ENCODE measurements around the gene AKAP12. TPM values are rescaled to one million over a fixed set of nuclear protein-coding genes. Genes with fewer than 3 reads are reported as not detected.

AKAP12 gene, protein sequence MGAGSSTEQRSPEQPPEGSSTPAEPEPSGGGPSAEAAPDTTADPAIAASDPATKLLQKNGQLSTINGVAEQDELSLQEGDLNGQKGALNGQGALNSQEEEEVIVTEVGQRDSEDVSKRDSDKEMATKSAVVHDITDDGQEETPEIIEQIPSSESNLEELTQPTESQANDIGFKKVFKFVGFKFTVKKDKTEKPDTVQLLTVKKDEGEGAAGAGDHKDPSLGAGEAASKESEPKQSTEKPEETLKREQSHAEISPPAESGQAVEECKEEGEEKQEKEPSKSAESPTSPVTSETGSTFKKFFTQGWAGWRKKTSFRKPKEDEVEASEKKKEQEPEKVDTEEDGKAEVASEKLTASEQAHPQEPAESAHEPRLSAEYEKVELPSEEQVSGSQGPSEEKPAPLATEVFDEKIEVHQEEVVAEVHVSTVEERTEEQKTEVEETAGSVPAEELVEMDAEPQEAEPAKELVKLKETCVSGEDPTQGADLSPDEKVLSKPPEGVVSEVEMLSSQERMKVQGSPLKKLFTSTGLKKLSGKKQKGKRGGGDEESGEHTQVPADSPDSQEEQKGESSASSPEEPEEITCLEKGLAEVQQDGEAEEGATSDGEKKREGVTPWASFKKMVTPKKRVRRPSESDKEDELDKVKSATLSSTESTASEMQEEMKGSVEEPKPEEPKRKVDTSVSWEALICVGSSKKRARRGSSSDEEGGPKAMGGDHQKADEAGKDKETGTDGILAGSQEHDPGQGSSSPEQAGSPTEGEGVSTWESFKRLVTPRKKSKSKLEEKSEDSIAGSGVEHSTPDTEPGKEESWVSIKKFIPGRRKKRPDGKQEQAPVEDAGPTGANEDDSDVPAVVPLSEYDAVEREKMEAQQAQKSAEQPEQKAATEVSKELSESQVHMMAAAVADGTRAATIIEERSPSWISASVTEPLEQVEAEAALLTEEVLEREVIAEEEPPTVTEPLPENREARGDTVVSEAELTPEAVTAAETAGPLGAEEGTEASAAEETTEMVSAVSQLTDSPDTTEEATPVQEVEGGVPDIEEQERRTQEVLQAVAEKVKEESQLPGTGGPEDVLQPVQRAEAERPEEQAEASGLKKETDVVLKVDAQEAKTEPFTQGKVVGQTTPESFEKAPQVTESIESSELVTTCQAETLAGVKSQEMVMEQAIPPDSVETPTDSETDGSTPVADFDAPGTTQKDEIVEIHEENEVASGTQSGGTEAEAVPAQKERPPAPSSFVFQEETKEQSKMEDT (N-terminal part only)
- not detected for polyA plus RNA-seq

- peaks cover 0 to 5% (median 2%) of the 10 kb centered on the region in 3 donors for H3K4me1 Mint-ChIP-seq
- peaks cover 0 to 5% (median 0%) of the 10 kb centered on the region in 3 donors for H3K9me3 Mint-ChIP-seq
- H3K36me3 Mint-ChIP-seq = no peaks in the 10 kb centered on the region
- H3K27me3 Mint-ChIP-seq = peaks cover 58% of the 10 kb centered on the region
- no peak within 1 kb of the TSS for H3K27ac Mint-ChIP-seq
- peak within 1 kb of the TSS; percentile 21 to 91 (median 78) for H3K4me3 Mint-ChIP-seq
Observed at GRCh38 chr6:151239603-151240035, at the start of gene AKAP12. Gene AKAP12, plus strand, starts transcription at chr6:151239967. Its CDS starts 596 bp downstream, at chr6:151240563.

GRCh38 chr6:151191527-151191926 is 48.2 kb upstream of the AKAP12 start:
- Mint-ChIP-seq H3K27ac (no peak overlapping the region), H3K4me3 (no peak overlapping the region), H3K9me3 (peaks cover 0 to 2% (median 0%) of the 10 kb centered on the region in 3 donors), H3K4me1 (no peaks in the 10 kb centered on the region), H3K27me3 (peaks cover 5% of the 10 kb centered on the region), H3K36me3 (no peaks in the 10 kb centered on the region)

- H3K27ac Mint-ChIP-seq = peak overlapping the region in 1 of 3 donors; percentile 4
- no peak overlapping the region for H3K4me3 Mint-ChIP-seq
- no peaks in the 10 kb centered on the region for H3K4me1 Mint-ChIP-seq
- no peaks in the 10 kb centered on the region for H3K36me3 Mint-ChIP-seq
- H3K9me3 Mint-ChIP-seq = no peaks in the 10 kb centered on the region
- H3K27me3 Mint-ChIP-seq = peaks cover 2% of the 10 kb centered on the region
Observed at GRCh38 chr6:151196555-151196954, 43.2 kb upstream of the AKAP12 start.

DNA sequence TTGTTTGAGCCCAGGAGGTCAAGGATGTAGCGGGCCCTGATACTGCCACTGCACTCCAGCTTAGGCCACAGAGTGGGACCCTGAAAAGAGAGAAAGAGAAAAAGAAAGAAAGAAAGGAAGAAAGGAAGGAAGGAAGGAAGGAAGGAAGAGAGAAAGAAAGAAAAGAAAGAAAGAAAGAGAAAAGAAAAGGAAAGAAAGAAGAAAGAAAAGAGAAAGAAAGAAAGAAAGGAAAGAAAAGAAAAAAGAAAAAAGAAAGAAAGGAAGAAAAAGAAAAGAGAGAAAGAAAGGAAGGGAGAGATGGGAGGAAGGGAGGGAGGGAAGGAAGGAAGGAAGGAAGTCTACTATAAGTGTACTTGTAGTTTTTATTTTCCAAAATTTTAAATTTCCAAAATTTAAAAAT is 42.2 kb upstream of the AKAP12 start:
- Mint-ChIP-seq H3K4me3 (no peak overlapping the region), H3K4me1 (no peaks in the 10 kb centered on the region), H3K9me3 (no peaks in the 10 kb centered on the region), H3K36me3 (no peaks in the 10 kb centered on the region), H3K27ac (no peak overlapping the region), H3K27me3 (peaks cover 2% of the 10 kb centered on the region)

DNA sequence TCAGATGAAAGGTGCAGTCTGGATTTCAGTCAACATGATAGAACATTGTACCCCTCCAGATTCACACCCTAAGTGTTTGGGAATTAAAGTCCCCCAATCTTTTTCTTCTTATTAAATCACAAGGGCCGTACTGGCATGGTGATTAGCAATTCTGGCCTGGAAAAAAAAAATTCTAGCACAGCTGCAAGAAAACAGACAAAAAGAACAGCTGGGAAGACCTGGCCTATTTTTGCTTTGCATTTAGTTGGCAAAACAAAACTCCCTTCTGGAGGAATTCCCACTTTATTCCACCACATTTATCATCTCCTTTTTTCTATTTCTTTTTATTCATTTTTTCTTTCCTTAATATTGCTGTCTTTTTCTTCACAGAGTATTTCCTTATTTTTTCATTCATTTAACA is 39.8 kb upstream of the AKAP12 start:
- Mint-ChIP-seq H3K27me3 (peaks cover 2% of the 10 kb centered on the region), H3K9me3 (no peaks in the 10 kb centered on the region), H3K36me3 (no peaks in the 10 kb centered on the region), H3K4me3 (no peak overlapping the region), H3K27ac (no peak overlapping the region), H3K4me1 (no peaks in the 10 kb centered on the region)

GRCh38 chr6:151205721-151206600 is 33.8 kb upstream of the AKAP12 start:
- no peak overlapping the region for H3K27ac Mint-ChIP-seq
- peaks cover 4 to 5% (median 5%) of the 10 kb centered on the region in 3 donors for H3K9me3 Mint-ChIP-seq
- no peaks in the 10 kb centered on the region for H3K4me1 Mint-ChIP-seq
- H3K4me3 Mint-ChIP-seq = no peak overlapping the region
- peaks cover 11% of the 10 kb centered on the region for H3K27me3 Mint-ChIP-seq
- no peaks in the 10 kb centered on the region for H3K36me3 Mint-ChIP-seq

DNA sequence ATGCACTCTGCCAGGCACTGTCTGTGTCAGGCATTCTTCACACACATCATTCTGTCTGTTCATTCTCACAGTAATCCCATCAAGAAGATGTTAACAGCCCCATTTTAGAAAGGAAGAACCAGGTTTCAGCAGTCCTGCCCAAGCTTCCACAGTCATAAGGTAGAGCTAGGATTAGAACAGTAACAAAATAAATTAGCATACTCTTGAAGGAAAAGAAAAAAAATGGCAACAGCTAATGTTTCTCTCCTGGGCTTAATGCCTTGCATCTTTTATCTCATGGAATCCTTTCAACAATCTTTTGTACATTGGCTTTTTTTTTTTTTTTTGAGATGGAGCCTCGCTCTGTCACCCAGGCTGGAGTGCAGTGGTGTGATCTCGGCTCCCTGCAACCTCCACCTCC is 32.1 kb upstream of the AKAP12 start:
- Mint-ChIP-seq H3K4me1 (no peaks in the 10 kb centered on the region), H3K9me3 (peaks cover 9 to 10% (median 10%) of the 10 kb centered on the region in 3 donors), H3K27me3 (peaks cover 13% of the 10 kb centered on the region), H3K36me3 (no peaks in the 10 kb centered on the region), H3K27ac (peak overlapping the region in 1 of 3 donors; percentile 41), H3K4me3 (no peak overlapping the region)

DNA sequence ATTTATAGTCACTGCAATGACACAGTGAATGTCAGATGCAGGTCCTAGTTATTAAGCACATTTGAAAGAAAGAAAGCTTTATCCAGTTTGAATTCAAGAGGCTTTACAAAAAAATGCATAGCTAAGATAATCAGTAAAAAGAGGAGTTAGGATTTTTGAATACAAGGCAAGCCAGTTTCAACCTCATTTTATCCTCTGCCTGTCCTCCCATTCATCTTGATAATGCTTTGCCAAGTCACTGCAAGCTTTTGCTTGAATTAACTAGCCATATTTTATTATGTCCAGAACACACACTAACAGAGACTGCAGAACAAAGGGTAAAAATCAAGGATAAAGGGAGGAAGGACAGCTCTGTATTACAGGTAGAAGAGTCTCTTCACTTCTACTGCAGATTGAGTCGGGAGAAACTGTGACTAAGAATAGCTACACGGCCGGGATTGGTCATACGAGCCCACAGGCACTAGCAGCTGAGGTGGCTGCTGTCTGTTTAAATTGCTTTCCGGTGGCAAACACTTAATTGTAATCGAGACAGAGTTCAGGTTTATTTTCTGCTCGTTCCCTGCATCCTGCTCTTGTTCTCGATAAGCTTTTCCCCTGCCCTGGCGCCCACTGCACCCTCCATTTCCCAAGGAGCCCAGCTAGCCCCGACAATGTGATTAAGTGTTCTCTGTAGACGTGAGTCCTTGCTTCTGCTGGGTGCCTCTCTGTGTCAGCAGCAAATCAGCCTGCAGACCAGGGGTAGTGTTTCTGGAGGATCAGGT is 30.5 kb upstream of the AKAP12 start:
- no peaks in the 10 kb centered on the region for H3K4me1 Mint-ChIP-seq
- H3K36me3 Mint-ChIP-seq = no peaks in the 10 kb centered on the region
- peaks cover 13% of the 10 kb centered on the region for H3K27me3 Mint-ChIP-seq
- no peak overlapping the region for H3K27ac Mint-ChIP-seq
- H3K4me3 Mint-ChIP-seq = no peak overlapping the region
- H3K9me3 Mint-ChIP-seq = peaks cover 10 to 15% (median 14%) of the 10 kb centered on the region in 3 donors

GRCh38 chr6:151211075-151211474 is 28.7 kb upstream of the AKAP12 start:
- H3K4me1 Mint-ChIP-seq = no peaks in the 10 kb centered on the region
- no peaks in the 10 kb centered on the region for H3K36me3 Mint-ChIP-seq
- H3K27ac Mint-ChIP-seq = no peak overlapping the region
- H3K27me3 Mint-ChIP-seq = peaks cover 13% of the 10 kb centered on the region
- no peak overlapping the region for H3K4me3 Mint-ChIP-seq
- H3K9me3 Mint-ChIP-seq = peaks cover 10 to 18% (median 17%) of the 10 kb centered on the region in 3 donors

DNA sequence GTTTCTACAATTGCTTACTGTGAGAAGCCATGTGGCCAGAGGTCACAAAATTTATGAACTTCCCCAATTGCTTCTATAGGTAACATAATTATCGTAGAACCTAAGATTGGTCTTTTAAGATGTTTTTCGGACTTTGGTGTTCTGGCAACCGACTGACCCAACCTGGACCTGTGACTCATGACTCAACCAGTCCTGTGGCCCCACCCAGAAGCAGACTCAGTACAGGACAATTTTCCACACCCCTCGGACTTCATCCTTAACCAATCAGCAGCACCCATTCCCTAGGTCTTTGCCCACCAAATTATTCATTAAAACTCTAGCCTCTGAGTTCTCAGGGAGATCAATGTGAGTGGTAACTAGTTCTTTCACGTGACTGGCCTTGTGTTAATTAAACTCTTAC is 26.4 kb upstream of the AKAP12 start:
- Mint-ChIP-seq H3K4me3 (no peak overlapping the region), H3K27ac (no peak overlapping the region), H3K4me1 (no peaks in the 10 kb centered on the region), H3K36me3 (no peaks in the 10 kb centered on the region), H3K27me3 (peaks cover 11% of the 10 kb centered on the region), H3K9me3 (peaks cover 7 to 15% (median 15%) of the 10 kb centered on the region in 3 donors)

GRCh38 chr6:151215999-151216398 is 23.8 kb upstream of the AKAP12 start:
- Mint-ChIP-seq H3K4me1 (no peaks in the 10 kb centered on the region), H3K36me3 (no peaks in the 10 kb centered on the region), H3K27ac (no peak overlapping the region), H3K9me3 (peaks cover 5 to 15% (median 15%) of the 10 kb centered on the region in 3 donors), H3K4me3 (no peak overlapping the region), H3K27me3 (peaks cover 10% of the 10 kb centered on the region)

DNA sequence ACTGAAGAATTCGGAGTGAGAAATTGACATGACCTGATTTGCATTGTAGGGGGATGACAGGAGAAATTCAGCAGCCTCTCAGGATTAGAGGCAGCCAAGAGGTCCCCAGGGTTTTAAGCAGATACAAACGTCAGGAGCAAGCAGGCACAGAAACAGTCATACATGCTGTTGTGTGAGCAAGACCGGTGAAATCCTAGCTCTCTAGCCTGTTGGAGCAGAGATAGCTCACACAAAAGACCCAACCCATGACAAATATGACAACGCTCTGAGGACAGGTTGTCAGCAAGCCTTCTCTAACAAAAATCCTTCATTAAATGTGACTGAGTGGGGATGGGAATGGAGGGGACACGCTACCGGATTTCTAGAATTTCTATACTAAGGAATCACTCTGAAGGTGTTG is 23.0 kb upstream of the AKAP12 start:
- Mint-ChIP-seq H3K27me3 (peaks cover 8% of the 10 kb centered on the region), H3K27ac (no peak overlapping the region)

DNA sequence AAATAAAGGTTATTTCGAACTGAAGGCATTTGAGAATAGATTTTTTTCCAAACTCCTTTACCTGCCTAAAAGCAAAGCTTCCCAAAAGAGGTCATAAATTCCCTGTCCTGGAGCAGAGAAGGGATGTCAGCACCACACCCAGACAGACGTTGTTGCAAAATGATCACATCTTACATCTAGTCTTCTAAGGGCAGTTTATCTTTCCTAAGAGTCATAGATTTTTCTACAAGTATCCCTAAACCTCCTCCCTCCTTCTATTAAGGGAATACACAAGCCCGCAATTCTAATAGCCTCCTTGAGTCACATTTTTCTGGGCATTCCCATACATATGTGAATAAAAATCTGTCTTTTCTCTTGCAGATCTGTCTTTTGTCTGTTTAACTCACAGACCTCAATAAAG is 20.6 kb upstream of the AKAP12 start:
- Mint-ChIP-seq H3K27me3 (peaks cover 8% of the 10 kb centered on the region), H3K4me1 (no peaks in the 10 kb centered on the region), H3K4me3 (no peak overlapping the region), H3K27ac (no peak overlapping the region), H3K36me3 (no peaks in the 10 kb centered on the region), H3K9me3 (peaks cover 0 to 6% (median 4%) of the 10 kb centered on the region in 3 donors)

More for the DNA sequence above, 23.0 kb upstream of the AKAP12 start:
- peaks cover 0 to 10% (median 9%) of the 10 kb centered on the region in 3 donors for H3K9me3 Mint-ChIP-seq
- H3K4me3 Mint-ChIP-seq = no peak overlapping the region
- no peaks in the 10 kb centered on the region for H3K4me1 Mint-ChIP-seq
- no peaks in the 10 kb centered on the region for H3K36me3 Mint-ChIP-seq
